Epithelial cell of esophagus (primary cell): ENCODE measurements around the gene ACTL7A.
A peak's percentile ranks its signal among the peaks of the same experiment; 100 is the strongest.

Source experiments
- DNase-seq: peaks from one replicate; pipeline ENCODE4 v3.0.0; 2010; ENCODE audit warnings: low read depth
- H3K4me3 ChIP-seq: 2 replicates; pipeline ENCODE4 v1.5.1; 2011; ENCODE audit warnings: mild to moderate bottlenecking, low read length, control low read depth
- TF ChIP-seq, protein P1 (sequence below): IDR thresholded peaks from 2 replicates; pipeline ENCODE4 v1.5.1; 2011; ENCODE audit warnings: low read depth, mild to moderate bottlenecking, low read length, control low read depth, inconsistent platforms; ENCODE audit not compliant: insufficient read depth; ENCODE audit errors: missing control alignments

ACTL7A gene, protein sequence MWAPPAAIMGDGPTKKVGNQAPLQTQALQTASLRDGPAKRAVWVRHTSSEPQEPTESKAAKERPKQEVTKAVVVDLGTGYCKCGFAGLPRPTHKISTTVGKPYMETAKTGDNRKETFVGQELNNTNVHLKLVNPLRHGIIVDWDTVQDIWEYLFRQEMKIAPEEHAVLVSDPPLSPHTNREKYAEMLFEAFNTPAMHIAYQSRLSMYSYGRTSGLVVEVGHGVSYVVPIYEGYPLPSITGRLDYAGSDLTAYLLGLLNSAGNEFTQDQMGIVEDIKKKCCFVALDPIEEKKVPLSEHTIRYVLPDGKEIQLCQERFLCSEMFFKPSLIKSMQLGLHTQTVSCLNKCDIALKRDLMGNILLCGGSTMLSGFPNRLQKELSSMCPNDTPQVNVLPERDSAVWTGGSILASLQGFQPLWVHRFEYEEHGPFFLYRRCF

DNA sequence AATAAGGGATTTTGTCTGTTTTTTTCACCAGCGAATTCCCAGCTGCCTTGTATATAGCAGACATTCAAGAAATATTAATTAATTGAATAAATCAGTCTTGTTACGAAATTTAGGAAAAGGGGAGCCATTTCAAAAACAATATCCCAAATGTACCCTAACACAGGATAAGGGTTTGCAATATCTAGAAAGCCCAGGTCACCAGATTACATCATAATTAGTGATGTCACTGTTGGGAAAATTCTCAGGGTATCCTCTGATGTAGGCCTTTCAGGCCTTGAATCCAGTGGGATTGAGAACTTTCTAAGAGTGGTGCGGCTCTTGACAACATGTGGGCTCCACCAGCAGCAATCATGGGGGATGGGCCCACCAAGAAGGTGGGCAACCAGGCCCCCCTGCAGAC is at the start of gene ACTL7A:
Gene ACTL7A, plus strand, starts transcription at position 270 of the 400 bp plus-strand sequence. Its CDS starts 57 bp downstream, at position 327.
- no peak within 1 kb of the TSS for H3K4me3 ChIP-seq
- TF ChIP-seq, protein P1, sequence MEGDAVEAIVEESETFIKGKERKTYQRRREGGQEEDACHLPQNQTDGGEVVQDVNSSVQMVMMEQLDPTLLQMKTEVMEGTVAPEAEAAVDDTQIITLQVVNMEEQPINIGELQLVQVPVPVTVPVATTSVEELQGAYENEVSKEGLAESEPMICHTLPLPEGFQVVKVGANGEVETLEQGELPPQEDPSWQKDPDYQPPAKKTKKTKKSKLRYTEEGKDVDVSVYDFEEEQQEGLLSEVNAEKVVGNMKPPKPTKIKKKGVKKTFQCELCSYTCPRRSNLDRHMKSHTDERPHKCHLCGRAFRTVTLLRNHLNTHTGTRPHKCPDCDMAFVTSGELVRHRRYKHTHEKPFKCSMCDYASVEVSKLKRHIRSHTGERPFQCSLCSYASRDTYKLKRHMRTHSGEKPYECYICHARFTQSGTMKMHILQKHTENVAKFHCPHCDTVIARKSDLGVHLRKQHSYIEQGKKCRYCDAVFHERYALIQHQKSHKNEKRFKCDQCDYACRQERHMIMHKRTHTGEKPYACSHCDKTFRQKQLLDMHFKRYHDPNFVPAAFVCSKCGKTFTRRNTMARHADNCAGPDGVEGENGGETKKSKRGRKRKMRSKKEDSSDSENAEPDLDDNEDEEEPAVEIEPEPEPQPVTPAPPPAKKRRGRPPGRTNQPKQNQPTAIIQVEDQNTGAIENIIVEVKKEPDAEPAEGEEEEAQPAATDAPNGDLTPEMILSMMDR = no peak
- DNase-seq = no peak

DNA sequence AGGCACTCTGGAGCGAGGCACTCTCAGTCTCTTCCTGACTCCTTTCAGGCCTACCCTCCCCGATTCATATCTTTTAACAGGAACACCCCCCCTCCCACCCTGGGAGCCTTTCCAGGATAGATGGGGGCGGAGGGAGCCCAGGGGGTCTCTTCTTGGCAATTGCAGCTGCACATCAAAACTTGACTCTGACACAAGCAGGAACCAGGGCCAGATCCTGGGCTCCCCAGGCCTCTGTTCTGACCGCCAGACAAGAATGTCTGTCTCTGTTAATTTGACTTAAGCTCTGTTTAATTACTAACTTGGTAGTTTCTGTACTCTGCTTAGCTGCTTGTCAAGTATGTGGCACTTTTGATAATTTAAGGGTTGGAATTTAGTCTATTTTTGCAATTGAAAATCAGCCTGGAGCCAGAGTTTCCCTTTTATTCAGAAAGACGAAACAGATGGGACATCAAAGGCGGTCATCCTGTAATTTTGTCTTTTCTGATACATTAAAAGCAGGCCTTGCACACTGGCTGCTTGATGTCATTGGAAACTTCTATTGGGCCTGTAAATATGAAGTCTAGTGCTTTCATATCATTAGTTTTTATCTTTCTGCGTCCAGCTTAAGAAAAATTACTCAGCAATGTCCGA is 49.6 kb upstream of the ACTL7A start:
- H3K4me3 ChIP-seq = no peak overlapping the region
- TF ChIP-seq, protein P1 = no peak
- DNase-seq = no peak

DNA sequence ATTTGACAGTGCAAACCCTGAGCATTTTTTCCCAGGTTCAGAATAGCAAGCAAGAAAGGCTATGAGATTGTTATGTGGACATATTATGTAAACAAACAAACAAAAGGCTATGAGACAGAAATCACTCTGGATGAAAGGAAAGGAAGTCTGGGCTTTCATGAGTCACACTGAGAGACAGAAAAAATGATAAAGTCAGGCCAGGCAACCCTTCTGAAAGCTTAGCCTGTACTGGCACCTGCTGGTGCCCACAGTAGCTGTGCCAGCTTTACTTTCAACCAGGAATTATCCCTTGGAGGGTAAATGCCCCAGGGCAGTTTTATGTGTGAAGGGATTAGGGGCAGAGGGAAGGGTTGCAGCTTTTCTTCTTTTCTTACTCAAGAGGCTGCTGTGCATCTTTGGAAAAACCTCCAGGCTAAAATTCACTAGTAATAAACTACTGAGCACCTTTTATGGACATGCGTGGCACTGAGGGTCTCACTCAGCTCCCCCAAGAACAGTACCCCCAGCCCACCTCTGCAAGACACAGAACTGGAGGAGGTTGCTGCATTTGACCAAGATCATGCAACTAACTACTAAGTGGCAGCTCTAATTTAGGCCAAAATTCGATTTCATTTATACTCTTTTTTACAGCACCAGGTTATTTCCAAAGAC is 48.0 kb upstream of the ACTL7A start:
- TF ChIP-seq, protein P1 = peak; percentile 93
- no peak overlapping the region for H3K4me3 ChIP-seq
- DNase-seq = peak; percentile 93

DNA sequence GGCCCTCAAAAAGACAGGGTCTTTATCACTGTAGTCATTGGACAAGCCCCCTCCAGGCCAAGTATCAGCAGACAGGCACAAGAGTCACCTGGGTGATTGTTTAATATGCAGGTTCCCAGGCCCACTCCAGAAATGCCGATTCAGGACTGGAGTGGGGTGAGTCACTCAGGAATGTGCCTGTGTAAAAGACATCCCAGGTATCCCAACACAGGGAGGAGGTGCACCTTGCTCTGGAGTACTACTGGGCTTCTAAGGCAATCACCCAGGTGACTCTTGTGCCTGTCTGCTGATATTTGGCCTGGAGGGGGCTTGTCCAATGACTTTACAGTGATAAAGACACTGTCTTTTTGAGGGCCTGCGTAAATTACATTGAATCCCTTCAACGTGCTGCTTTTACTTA is 46.9 kb upstream of the ACTL7A start:
- no peak overlapping the region for H3K4me3 ChIP-seq
- peak; percentile 75 for DNase-seq
- TF ChIP-seq, protein P1 = no peak

DNA sequence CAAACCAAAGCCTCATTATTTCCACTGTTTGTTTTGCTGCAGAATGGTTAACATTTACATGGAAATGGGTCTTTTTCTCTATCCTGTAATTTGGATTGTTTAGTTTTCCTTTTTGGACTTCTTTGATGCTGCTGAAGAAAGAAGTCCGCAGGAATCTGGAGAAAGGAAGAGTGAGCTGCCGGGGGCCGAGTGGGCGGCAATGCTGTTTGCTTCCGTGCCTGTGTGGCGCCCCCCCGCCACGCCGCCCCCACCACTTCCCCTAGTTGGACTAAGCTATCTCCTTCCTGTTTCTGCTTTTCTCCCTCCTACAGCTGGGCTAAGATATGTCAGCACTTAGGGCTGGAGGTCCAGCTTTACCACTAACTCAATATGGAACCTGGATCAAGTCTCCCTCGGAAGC is 46.0 kb upstream of the ACTL7A start:
- DNase-seq = no peak
- H3K4me3 ChIP-seq = no peak overlapping the region
- TF ChIP-seq, protein P1 = no peak

DNA sequence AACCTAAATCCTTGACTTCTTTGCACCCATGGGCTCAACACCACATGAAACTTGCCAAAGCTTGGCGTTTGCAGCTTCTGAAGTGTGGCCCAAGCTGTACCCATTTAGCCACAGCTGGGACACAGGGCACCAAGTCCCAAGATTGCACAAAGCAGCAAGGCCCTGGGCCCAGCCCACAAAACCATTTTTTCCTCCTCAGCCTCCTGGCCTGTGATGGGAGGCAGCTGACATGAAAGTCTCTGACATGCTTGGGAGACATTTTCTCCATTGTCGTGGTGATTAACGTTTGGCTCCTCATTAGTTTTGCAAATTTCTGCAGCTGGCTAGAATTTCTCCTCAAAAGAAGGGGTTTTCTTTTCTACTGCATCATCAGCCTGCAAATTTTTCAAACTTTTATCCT is 38.2 kb upstream of the ACTL7A start:
- no peak for DNase-seq
- TF ChIP-seq, protein P1 = no peak
- H3K4me3 ChIP-seq = no peak overlapping the region
